Ishikawa (cell line): ENCODE measurements around the gene GPC6.

ENCODE experiments used
- CEBPB ChIP-seq: IDR thresholded peaks from 2 replicates; pipeline ENCODE4 v1.6.1; 2012
- CREB1 ChIP-seq: IDR thresholded peaks from 2 replicates; pipeline ENCODE4 v1.6.1; 2012; ENCODE audit warnings: low read depth
- EGR1 ChIP-seq: IDR thresholded peaks from 2 replicates; pipeline ENCODE4 v1.6.1; 2012
- EP300 ChIP-seq: IDR thresholded peaks from 2 replicates; pipeline ENCODE4 v1.6.1; 2012; ENCODE audit warnings: borderline replicate concordance
- FOXM1 ChIP-seq: IDR thresholded peaks from 2 replicates; pipeline ENCODE4 v1.6.1; 2012; ENCODE audit warnings: low read depth, borderline replicate concordance
- MAX ChIP-seq: IDR thresholded peaks from 2 replicates; pipeline ENCODE4 v1.6.1; 2012
- NFIC ChIP-seq: IDR thresholded peaks from 2 replicates; pipeline ENCODE4 v1.6.1; 2012
- RAD21 ChIP-seq: IDR thresholded peaks from 2 replicates; pipeline ENCODE4 v1.6.1; 2012; ENCODE audit warnings: low read depth
- TAF1 ChIP-seq: IDR thresholded peaks from 2 replicates; pipeline ENCODE4 v1.6.1; 2012; ENCODE audit warnings: low read depth, mild to moderate bottlenecking
- TCF12 ChIP-seq: IDR thresholded peaks from 2 replicates; pipeline ENCODE4 v1.6.1; 2012; ENCODE audit warnings: low read depth
- TEAD4 ChIP-seq: IDR thresholded peaks from 2 replicates; pipeline ENCODE4 v1.6.1; 2012
- USF1 ChIP-seq: IDR thresholded peaks from 2 replicates; pipeline ENCODE4 v1.6.1; 2012
- YY1 ChIP-seq: IDR thresholded peaks from 2 replicates; pipeline ENCODE4 v1.6.1; 2012; ENCODE audit warnings: low read depth
- ZBTB7A ChIP-seq: IDR thresholded peaks from 2 replicates; pipeline ENCODE4 v1.6.1; 2012; ENCODE audit warnings: low read depth
- TF ChIP-seq, protein P1 (sequence below): IDR thresholded peaks from 2 replicates; pipeline ENCODE4 v1.6.1; 2012; ENCODE audit warnings: low read depth, mild to moderate bottlenecking

Gene GPC6

DNA sequence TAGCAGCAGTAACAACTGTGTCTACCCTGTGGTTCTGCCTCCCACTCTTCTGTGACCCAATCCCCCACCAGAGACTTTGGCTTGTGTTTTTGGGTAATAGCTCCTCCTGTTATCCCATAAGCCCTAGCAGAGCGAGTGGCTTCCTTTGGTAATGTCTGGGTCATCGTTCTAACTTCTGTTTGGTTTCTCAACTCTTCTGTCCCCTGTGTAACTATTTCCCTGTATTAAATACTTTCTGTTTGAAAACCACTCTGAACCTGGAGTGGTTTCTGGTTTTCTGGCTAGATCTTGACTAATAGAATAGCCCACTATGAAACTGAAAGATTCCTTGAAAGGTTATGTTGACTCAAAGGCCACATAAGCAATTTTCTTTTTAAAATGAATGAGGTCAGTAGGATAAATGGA is 902.9 kb downstream of the GPC6 start:
- no peak for TF ChIP-seq CEBPB
- no peak for TF ChIP-seq RAD21
- TF ChIP-seq TCF12: no peak
- no peak for TF ChIP-seq TEAD4
- no peak for TF ChIP-seq YY1
- no peak for TF ChIP-seq ZBTB7A
- TF ChIP-seq FOXM1: no peak
- no peak for TF ChIP-seq MAX
- TF ChIP-seq, protein P1, sequence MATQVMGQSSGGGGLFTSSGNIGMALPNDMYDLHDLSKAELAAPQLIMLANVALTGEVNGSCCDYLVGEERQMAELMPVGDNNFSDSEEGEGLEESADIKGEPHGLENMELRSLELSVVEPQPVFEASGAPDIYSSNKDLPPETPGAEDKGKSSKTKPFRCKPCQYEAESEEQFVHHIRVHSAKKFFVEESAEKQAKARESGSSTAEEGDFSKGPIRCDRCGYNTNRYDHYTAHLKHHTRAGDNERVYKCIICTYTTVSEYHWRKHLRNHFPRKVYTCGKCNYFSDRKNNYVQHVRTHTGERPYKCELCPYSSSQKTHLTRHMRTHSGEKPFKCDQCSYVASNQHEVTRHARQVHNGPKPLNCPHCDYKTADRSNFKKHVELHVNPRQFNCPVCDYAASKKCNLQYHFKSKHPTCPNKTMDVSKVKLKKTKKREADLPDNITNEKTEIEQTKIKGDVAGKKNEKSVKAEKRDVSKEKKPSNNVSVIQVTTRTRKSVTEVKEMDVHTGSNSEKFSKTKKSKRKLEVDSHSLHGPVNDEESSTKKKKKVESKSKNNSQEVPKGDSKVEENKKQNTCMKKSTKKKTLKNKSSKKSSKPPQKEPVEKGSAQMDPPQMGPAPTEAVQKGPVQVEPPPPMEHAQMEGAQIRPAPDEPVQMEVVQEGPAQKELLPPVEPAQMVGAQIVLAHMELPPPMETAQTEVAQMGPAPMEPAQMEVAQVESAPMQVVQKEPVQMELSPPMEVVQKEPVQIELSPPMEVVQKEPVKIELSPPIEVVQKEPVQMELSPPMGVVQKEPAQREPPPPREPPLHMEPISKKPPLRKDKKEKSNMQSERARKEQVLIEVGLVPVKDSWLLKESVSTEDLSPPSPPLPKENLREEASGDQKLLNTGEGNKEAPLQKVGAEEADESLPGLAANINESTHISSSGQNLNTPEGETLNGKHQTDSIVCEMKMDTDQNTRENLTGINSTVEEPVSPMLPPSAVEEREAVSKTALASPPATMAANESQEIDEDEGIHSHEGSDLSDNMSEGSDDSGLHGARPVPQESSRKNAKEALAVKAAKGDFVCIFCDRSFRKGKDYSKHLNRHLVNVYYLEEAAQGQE: no peak
- no peak for TF ChIP-seq EGR1
- no peak for TF ChIP-seq CREB1
- no peak for TF ChIP-seq TAF1
- no peak for TF ChIP-seq NFIC
- TF ChIP-seq USF1: no peak
- TF ChIP-seq EP300: no peak

- TF ChIP-seq TCF12: no peak
- no peak for TF ChIP-seq EGR1
- no peak for TF ChIP-seq EP300
- TF ChIP-seq CEBPB: no peak
- TF ChIP-seq MAX: no peak
- TF ChIP-seq, protein P1: no peak
- no peak for TF ChIP-seq YY1
- TF ChIP-seq NFIC: no peak
- no peak for TF ChIP-seq TAF1
- TF ChIP-seq USF1: no peak
- no peak for TF ChIP-seq ZBTB7A
- TF ChIP-seq RAD21: no peak
- no peak for TF ChIP-seq TEAD4
- no peak for TF ChIP-seq FOXM1
- no peak for TF ChIP-seq CREB1
Measured at GRCh38 chr13:94138831-94139230, 912.2 kb downstream of the GPC6 start.

DNA sequence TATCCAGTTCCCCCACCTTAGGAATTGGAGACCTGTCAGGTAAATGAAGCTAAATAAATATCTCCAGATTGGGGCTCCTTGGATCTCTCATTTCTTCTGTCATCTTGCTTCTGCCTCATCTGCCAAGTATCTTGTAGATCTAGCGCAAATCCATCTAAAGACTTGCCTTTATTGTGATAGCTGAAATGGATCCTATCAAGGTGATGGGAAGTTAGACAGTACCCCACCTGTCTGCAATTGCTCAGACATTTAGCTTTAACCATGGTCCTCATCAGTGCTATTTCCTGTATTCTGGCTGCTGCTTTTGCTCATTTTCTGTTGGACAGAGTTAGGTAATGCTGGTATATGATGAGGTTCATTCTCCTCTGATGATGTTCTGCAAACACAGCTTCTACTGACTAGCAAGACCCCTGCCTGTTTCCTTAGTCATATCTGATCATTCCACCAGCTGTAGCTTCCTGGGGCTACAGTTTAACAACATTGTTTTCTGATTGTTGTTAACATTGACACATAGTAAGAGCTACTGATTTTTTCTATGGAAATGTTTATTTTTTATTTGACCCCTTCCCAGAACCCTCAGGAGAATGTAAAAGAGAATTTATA is 912.9 kb downstream of the GPC6 start:
- TF ChIP-seq, protein P1: no peak
- TF ChIP-seq TCF12 (no peak), CREB1 (no peak), NFIC (no peak), EGR1 (no peak), RAD21 (no peak), YY1 (no peak), ZBTB7A (no peak), USF1 (no peak), MAX (no peak), FOXM1 (no peak), TEAD4 (no peak), EP300 (no peak), TAF1 (no peak), CEBPB (no peak)

DNA sequence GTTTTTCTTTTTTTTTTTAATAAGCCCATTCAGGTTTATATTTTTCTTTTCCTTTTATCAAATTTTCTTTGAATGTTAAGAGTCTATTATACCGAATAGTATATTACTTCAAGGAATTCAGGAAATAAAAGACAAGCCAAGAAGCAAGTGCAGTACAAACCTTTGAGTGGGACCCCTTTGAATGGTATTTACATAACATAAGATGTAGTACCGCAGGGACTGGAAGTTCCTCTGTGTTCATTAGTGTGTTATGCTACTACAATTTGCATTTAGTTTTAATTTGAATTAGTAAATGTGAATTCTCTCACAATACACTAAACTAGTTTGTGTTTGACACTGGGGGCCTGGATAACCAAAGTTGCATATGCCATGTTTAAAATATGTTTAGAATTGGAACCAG is 913.4 kb downstream of the GPC6 start:
- TF ChIP-seq ZBTB7A: no peak
